HepG2 (cell line): ENCODE results near the gene LMBRD2. TPM values are rescaled to one million over a fixed set of nuclear protein-coding genes. Genes with fewer than 3 reads are reported as not detected.

Source experiments
- DBP ChIP-seq: sonication (generic); formaldehyde crosslinking; IDR thresholded peaks from 2 replicates; pipeline ENCODE4 v1.4.0; 2020; ENCODE audit warnings: missing genetic modification reagents; ENCODE audit errors: not compliant biosample characterization
- DZIP1 ChIP-seq: sonication (generic); formaldehyde crosslinking; IDR thresholded peaks from 2 replicates; pipeline ENCODE4 v1.5.0; 2020; ENCODE audit warnings: mild to moderate bottlenecking, missing genetic modification reagents
- ETV5 ChIP-seq: IDR thresholded peaks from 2 replicates; pipeline ENCODE4 v1.6.1; 2018; ENCODE audit warnings: missing biosample characterization, missing genetic modification reagents, inconsistent platforms, borderline replicate concordance
- LBX2 ChIP-seq: sonication (generic); formaldehyde crosslinking; IDR thresholded peaks from 2 replicates; pipeline ENCODE4 v1.5.0; 2020; ENCODE audit warnings: missing genetic modification reagents, mild to moderate bottlenecking, borderline replicate concordance
- PLRG1 ChIP-seq: fragments of 450-650 bp; conservative IDR thresholded peaks from 2 replicates; pipeline ENCODE4 v1.6.1; 2016
- PRPF4 ChIP-seq: fragments of 200-400 bp; formaldehyde crosslinking; IDR thresholded peaks from 2 replicates; pipeline ENCODE4 v1.6.1; 2016; ENCODE audit warnings: low read length, low read depth; ENCODE audit not compliant: poor library complexity, severe bottlenecking
- REST ChIP-seq, 2 experiments: IDR thresholded peaks; 2 replicates each; pipeline ENCODE4 v1.6.1; 2011 to 2012; ENCODE audit warnings: low read length in 2 of 2, borderline replicate concordance in 1 of 2, low read depth in 1 of 2, mild to moderate bottlenecking in 1 of 2, moderate library complexity in 1 of 2
- SCMH1 ChIP-seq: sonication (generic); formaldehyde crosslinking; IDR thresholded peaks from 2 replicates; pipeline ENCODE4 v1.9.0; 2021; ENCODE audit warnings: missing genetic modification reagents, mild to moderate bottlenecking, borderline replicate concordance
- SOX13 ChIP-seq, 3 experiments: fragments of 450-650 bp in 1 of 3; sonication (generic) in 1 of 3; formaldehyde crosslinking in 1 of 3; IDR thresholded peaks in 2 of 3; conservative IDR thresholded peaks in 1 of 3; 2 replicates each; pipeline versions ENCODE4 v1.5.0 to v1.6.1; 2016 to 2020; ENCODE audit warnings: antibody characterized with exemption in 1 of 3, mild to moderate bottlenecking in 1 of 3, missing compliant biosample characterization in 1 of 3, missing genetic modification reagents in 1 of 3, moderate library complexity in 1 of 3
- SRSF1 ChIP-seq: fragments of 200-400 bp; formaldehyde crosslinking; optimal IDR thresholded peaks from 2 replicates; pipeline ENCODE3; 2017; ENCODE audit warnings: mild to moderate bottlenecking, low read depth, low read length, moderate library complexity
- SRY ChIP-seq: sonication (generic); formaldehyde crosslinking; IDR thresholded peaks from 2 replicates; pipeline ENCODE4 v1.8.0; 2022; ENCODE audit warnings: mild to moderate bottlenecking, missing genetic modification reagents
- ZGPAT ChIP-seq: IDR thresholded peaks from 2 replicates; pipeline ENCODE4 v1.6.1; 2016; ENCODE audit warnings: mild to moderate bottlenecking
- ZNF251 ChIP-seq: sonication (generic); formaldehyde crosslinking; IDR thresholded peaks from 2 replicates; pipeline ENCODE4 v1.9.0; 2021; ENCODE audit warnings: mild to moderate bottlenecking, missing genetic modification reagents
- ZNF639 ChIP-seq: conservative IDR thresholded peaks from 2 replicates; pipeline ENCODE4 v1.6.1; 2018; ENCODE audit warnings: missing genetic modification reagents
- ZXDC ChIP-seq: sonication (generic); formaldehyde crosslinking; IDR thresholded peaks from 2 replicates; pipeline ENCODE4 v1.5.0; 2020; ENCODE audit warnings: mild to moderate bottlenecking, missing genetic modification reagents
- polyA plus RNA-seq, 8 experiments: library from polyadenylated mRNA; depleted of rRNA in 3 of 8; stranded (reverse) in 7 of 8; unstranded in 1 of 8; fragments of >200 nt; fragmentation: Illumina TruSeq in 4 of 8; extraction: Trizol in 4 of 8; gene quantifications; 2 replicates each; pipeline versions ENCODE4 v1.2.1 to v1.2.3, GENCODE V29; 2011 to 2016; ENCODE audit warnings: low read depth in 4 of 8, missing spikeins in 1 of 8, mixed read lengths in 1 of 8; ENCODE audit not compliant: insufficient read depth in 1 of 8
- total RNA-seq, 5 experiments: library from RNA; depleted of rRNA; stranded (reverse); fragments of >200 nt; fragmentation: Illumina TruSeq; extraction: Trizol; gene quantifications; 2 replicates each; pipeline ENCODE4 v1.2.3, GENCODE V29; 2016; ENCODE audit warnings: low read depth in 1 of 5

Gene LMBRD2
- total and polyA plus RNA-seq, 2 of the 13 experiments (the other 11 are each of a cell fraction or from before 2014, with no cell fraction given) = 2.0 to 4.7 TPM

GRCh38 chr5:36153726-36154125 is 2.0 kb upstream of the LMBRD2 start (continued):
- TF ChIP-seq SRSF1 (no peak), ZXDC (no peak), PLRG1 (no peak), REST (IDR thresholded peaks at IDR 0.05; ENCODE audit: borderline replicate concordance in 1 of 2, low read depth in 1 of 2, low read length in 2 of 2) (no peak), LBX2 (CRISPR knock-in tag) (no peak), SRY (no peak), DBP (CRISPR knock-in tag) (no peak), ZGPAT (CRISPR knock-in tag) (peak; percentile 67), ZNF639 (CRISPR knock-in tag) (no peak), SOX13 (IDR thresholded peaks at IDR 0.05) (no peak), SOX13 (CRISPR knock-in tag; conservative IDR thresholded peaks at IDR 0.05 in 1 of 2, IDR thresholded peaks at IDR 0.05 in 1 of 2) (peak in 1 of 2 experiments; percentile 83; a peak in 2 of 4 replicates), SCMH1 (CRISPR knock-in tag) (no peak), DZIP1 (CRISPR knock-in tag) (no peak), ZNF251 (CRISPR knock-in tag) (no peak), PRPF4 (no peak), ETV5 (peak; percentile 31; the same call in 1 of the 2 replicates)
